ENCODE data around the gene DNER. TPM values are rescaled to one million over a fixed set of nuclear protein-coding genes. Genes with fewer than 3 reads are reported as not detected.
"Not testable (repeated sequence)": the region's sequence is repeated elsewhere in the genome, so short reads cannot be mapped to it uniquely, and the experiment has no call there.

Gene DNER
- total RNA-seq, 1 donor from 2014 or later: 0.10 TPM

- DNase-seq (ENCODE audit: low spot score): no peak
- no peak for ATAC-seq
Measured at GRCh38 chr2:229412686-229413085, 301.7 kb downstream of the DNER start.

GRCh38 chr2:229410946-229411345, 303.4 kb downstream of the DNER start:
- ATAC-seq (no peak), DNase-seq (ENCODE audit: low spot score) (no peak)

- ATAC-seq: no peak
- DNase-seq (ENCODE audit: low spot score): no peak
Measured at GRCh38 chr2:229410264-229410663, 304.1 kb downstream of the DNER start.

- no peak for ATAC-seq
- no peak for DNase-seq (ENCODE audit: low spot score)
Measured at GRCh38 chr2:229409751-229410181, 304.6 kb downstream of the DNER start.

- ATAC-seq (no peak), DNase-seq (ENCODE audit: low spot score) (no peak)
Measured at GRCh38 chr2:229408962-229409361, 305.4 kb downstream of the DNER start.

- DNase-seq (ENCODE audit: low spot score) (no peak), ATAC-seq (no peak)
Measured at GRCh38 chr2:229408356-229408755, 306.0 kb downstream of the DNER start.

GRCh38 chr2:229407170-229407569, 307.2 kb downstream of the DNER start:
- ATAC-seq (no peak), DNase-seq (ENCODE audit: low spot score) (no peak)

- DNase-seq (ENCODE audit: low spot score) (no peak), ATAC-seq (no peak)
Measured at GRCh38 chr2:229405796-229406195, 308.6 kb downstream of the DNER start.

GRCh38 chr2:229403296-229403695, 311.1 kb downstream of the DNER start:
- DNase-seq (ENCODE audit: low spot score) (no peak), ATAC-seq (no peak)

GRCh38 chr2:229401171-229401865, 313.0 kb downstream of the DNER start:
- no peak for ATAC-seq
- DNase-seq (ENCODE audit: low spot score): no peak

- DNase-seq (ENCODE audit: low spot score) (no peak), ATAC-seq (no peak)
Measured at GRCh38 chr2:229393926-229394325, 320.4 kb downstream of the DNER start.

GRCh38 chr2:229392196-229392595, 322.2 kb downstream of the DNER start:
- no peak for DNase-seq (ENCODE audit: low spot score)

GRCh38 chr2:229388731-229389130, 325.6 kb downstream of the DNER start:
- ATAC-seq: no peak
- DNase-seq (ENCODE audit: low spot score): no peak

More at GRCh38 chr2:229392196-229392595, 322.2 kb downstream of the DNER start:
- ATAC-seq: peak; percentile 11

GRCh38 chr2:229387866-229388265, 326.5 kb downstream of the DNER start:
- ATAC-seq (no peak), DNase-seq (ENCODE audit: low spot score) (no peak)

- DNase-seq (ENCODE audit: low spot score) (no peak), ATAC-seq (no peak)
Measured at GRCh38 chr2:229380101-229380625, 334.2 kb downstream of the DNER start.

- DNase-seq (ENCODE audit: low spot score) (no peak), ATAC-seq (no peak)
Measured at GRCh38 chr2:229378386-229378785, 336.0 kb downstream of the DNER start.

GRCh38 chr2:229376866-229377265, 337.5 kb downstream of the DNER start:
- no peak for DNase-seq (ENCODE audit: low spot score)
- no peak for ATAC-seq

GRCh38 chr2:229375251-229375650, 339.1 kb downstream of the DNER start:
- no peak for ATAC-seq
- DNase-seq (ENCODE audit: low spot score): no peak

GRCh38 chr2:229373311-229373710, 341.0 kb downstream of the DNER start:
- not testable (repeated sequence) for DNase-seq (ENCODE audit: low spot score); ATAC-seq

GRCh38 chr2:229372207-229372606, 342.1 kb downstream of the DNER start:
- no peak for ATAC-seq
- DNase-seq (ENCODE audit: low spot score): no peak

- ATAC-seq (no peak), DNase-seq (ENCODE audit: low spot score) (no peak)
Measured at GRCh38 chr2:229371086-229371485, 343.3 kb downstream of the DNER start.

- ATAC-seq: no peak
Measured at GRCh38 chr2:229370509-229370908, 343.8 kb downstream of the DNER start.

More at GRCh38 chr2:229370509-229370908, 343.8 kb downstream of the DNER start:
- no peak for DNase-seq (ENCODE audit: low spot score)
